IPS DF 6.9 (cell line): ENCODE measurements around the gene MYO1C.

Source experiments
- DNase-seq: peaks from one replicate; pipeline ENCODE4 v3.0.0-alpha.2; 2013; ENCODE audit warnings: low read depth, low spot score
- H3K27ac ChIP-seq: one replicate; pipeline ENCODE4 v1.5.1; 2013; ENCODE audit warnings: low read length, control low read depth
- H3K27me3 ChIP-seq: 2 replicates; pipeline ENCODE4 v1.6.1; 2013; ENCODE audit warnings: mild to moderate bottlenecking, low read length; ENCODE audit not compliant: control insufficient read depth, insufficient read depth
- H3K36me3 ChIP-seq: 2 replicates; pipeline ENCODE4 v1.6.1; 2013; ENCODE audit warnings: low read length; ENCODE audit not compliant: control insufficient read depth, insufficient read depth
- H3K4me1 ChIP-seq: 2 replicates; pipeline ENCODE4 v1.6.1; 2013; ENCODE audit warnings: low read length; ENCODE audit not compliant: control insufficient read depth, insufficient read depth
- H3K4me3 ChIP-seq: 2 replicates; pipeline ENCODE4 v1.5.1; 2013; ENCODE audit warnings: mild to moderate bottlenecking, low read length
- H3K9me3 ChIP-seq: 2 replicates; pipeline ENCODE4 v1.6.1; 2013; ENCODE audit warnings: low read length, inconsistent platforms; ENCODE audit not compliant: control insufficient read depth, insufficient read depth
- WGBS: extraction: QIAGEN DNeasy Blood & Tissue Kit; methylation state at CpG from one replicate; pipeline ENCODE4 v1.1.7; 2013; ENCODE audit warnings: mixed read lengths, missing lambda C conversion rate; ENCODE audit not compliant: insufficient read length, insufficient coverage; 5-methylcytosine and 5-hydroxymethylcytosine counted together

The MYO1C gene

DNA sequence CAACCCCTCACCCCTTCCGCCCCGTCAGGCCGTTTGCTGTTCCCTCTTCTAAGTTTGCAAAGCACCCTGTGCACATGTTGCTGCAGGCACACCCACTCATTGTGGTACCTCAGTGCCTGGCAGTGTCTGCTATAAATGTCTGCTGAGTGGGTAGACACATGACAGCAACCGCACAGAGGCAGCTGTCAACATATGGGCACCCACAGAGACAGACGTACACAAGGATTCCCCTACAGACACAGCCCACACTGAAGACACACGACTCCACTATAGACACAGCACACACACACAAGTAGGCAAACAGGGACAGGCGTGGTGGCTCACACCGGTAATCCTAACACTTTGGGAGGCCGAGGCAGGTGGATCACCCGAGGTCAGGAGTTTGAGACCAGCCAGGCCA lies 18.6 kb downstream of the MYO1C start:
- DNase-seq: no peak
- H3K27ac ChIP-seq: no peak overlapping the region
- WGBS: no CpG with 5 or more reads among the region's 10 CpGs
- H3K27me3 ChIP-seq: no peaks in the 10 kb centered on the region
- H3K4me1 ChIP-seq: no peaks in the 10 kb centered on the region; the same call in 1 of the 2 replicates
- H3K36me3 ChIP-seq: peaks cover 38% of the 10 kb centered on the region
- no peaks in the 10 kb centered on the region for H3K9me3 ChIP-seq
- no peak overlapping the region for H3K4me3 ChIP-seq

DNA sequence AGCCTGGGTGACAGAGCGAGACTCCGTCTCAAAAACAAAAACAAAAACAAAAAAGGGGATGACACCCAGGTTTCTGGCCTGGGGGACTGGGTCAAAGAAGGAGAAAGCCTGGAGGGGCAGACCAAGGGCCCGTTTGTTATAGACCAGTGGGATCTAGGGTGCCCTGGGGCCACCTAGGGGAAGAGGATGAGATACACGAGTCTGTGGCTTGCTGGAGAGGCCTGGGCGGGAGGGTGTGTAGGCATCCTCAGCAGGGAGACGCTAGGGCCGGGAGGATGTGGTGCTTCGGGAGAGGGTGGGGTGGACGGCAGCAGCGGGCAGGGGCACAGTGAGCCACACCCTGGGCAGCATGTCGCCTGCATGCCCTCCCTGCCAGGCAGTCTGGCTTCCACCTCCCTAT lies 19.3 kb downstream of the MYO1C start:
- Histone ChIP-seq H3K9me3 (no peaks in the 10 kb centered on the region), H3K27ac (no peak overlapping the region), H3K27me3 (no peaks in the 10 kb centered on the region), H3K4me1 (no peaks in the 10 kb centered on the region; the same call in 1 of the 2 replicates), H3K4me3 (no peak overlapping the region), H3K36me3 (peaks cover 38% of the 10 kb centered on the region)
- WGBS: no CpG with 5 or more reads among the region's 11 CpGs
- no peak for DNase-seq

DNA sequence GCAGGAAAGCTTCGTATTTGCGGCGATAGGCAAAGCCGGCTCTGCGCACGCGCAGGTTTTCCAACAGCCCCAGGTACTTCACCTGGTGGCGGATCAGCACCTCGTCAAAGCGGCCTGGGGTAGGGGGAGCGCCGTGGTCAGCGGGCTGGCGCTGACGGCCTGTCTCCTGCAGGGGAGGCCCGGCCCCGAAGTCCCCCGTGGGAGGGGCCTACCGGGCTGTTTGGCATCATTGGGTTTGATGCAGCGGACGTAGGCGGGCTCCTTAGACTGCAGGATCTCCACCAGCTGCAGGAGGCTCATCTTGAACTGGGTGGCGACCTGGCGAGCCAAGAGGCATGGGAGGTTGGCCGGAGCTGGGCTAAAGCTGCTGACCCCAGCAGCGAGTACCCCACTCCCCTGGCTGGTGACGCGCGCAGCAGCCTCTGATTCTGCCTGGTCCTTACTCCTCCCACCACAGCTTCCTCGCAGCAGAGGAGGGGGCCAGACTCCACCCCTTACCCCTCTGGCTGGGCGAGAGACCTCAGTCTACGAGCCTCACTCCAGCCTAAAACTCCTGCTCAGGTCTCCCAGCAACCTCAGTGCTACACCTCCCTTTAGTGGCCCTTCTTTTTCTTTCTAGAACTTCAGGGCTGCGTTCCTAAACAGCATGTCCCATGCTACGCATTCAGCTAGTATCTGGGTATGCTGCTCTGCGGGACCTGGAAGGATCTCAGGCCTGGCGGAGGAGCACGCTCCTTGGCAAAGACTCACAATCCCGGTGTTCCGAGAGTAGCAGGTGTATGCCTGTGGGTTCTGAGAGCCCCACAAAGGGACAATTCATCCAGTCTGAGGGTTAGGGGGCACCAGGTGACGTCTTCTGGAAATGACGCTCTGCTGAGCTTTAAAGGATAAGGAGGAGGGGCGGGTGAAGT lies 20.3 kb downstream of the MYO1C start:
- H3K27me3 ChIP-seq: no peaks in the 10 kb centered on the region
- H3K9me3 ChIP-seq: no peaks in the 10 kb centered on the region
- no peak for DNase-seq
- no peak overlapping the region for H3K27ac ChIP-seq
- H3K36me3 ChIP-seq: peaks cover 36% of the 10 kb centered on the region
- no peaks in the 10 kb centered on the region; the same call in 1 of the 2 replicates for H3K4me1 ChIP-seq
- no CpG with 5 or more reads among the region's 42 CpGs for WGBS
- no peak overlapping the region for H3K4me3 ChIP-seq

DNA sequence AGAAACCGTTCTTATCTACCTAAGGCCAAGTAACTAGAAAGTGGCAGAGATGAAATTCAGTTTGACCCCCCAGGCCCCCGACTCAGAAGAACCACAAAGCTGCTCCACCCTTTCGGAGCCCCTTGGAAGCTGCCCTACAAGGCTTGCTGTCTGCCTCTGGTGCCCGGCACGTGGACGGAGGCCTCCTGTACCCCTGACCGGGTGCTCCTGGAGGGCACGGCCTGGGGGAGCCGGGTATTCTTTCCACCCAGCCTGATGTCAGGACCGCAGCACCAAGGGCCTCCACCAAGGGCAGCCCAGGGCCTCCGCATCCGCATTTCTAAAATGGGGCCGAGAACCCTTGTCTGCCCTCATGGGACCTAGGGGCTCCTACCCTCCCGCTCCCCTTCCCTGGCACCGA lies 21.0 kb downstream of the MYO1C start:
- H3K27me3 ChIP-seq: no peaks in the 10 kb centered on the region
- DNase-seq: no peak
- no peak overlapping the region for H3K4me3 ChIP-seq
- H3K9me3 ChIP-seq: no peaks in the 10 kb centered on the region
- no peaks in the 10 kb centered on the region; the same call in 1 of the 2 replicates for H3K4me1 ChIP-seq
- H3K27ac ChIP-seq: no peak overlapping the region
- peaks cover 38% of the 10 kb centered on the region for H3K36me3 ChIP-seq
- no CpG with 5 or more reads among the region's 15 CpGs for WGBS

DNA sequence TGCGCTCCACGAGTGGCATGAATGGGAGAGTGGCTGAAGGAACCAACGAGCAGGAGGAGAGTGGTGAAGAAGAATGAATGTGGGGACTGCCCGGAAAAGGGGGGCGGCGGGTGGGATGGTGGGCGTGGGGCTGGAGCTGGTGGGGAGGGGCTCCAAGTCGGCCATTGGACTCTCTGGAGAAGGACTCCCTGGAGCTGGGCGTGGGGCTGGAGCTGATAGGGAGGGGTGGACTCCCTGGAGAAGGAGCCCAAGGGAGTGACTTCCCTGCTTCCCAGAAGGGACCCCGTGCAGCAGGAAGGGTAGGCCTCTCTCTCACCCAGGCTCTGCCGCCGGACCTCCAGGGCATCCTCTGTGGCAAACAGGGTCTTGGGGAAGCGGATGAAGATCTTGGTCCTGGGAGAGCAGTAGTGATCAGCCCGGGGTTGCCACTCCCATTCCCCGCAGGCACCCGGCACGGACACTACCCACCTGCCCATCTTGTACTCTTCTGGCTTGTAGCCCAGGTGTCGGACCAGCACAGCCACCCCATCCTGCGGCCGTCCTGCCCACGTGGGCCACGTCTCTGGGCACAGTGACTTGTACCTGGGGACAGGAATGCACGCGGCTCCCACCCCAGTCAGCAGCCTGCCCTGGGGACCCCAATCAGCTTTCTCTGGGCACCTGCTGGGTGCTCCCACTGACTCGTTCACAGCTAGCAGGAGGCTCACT lies 21.6 kb downstream of the MYO1C start:
- no peak for DNase-seq
- Histone ChIP-seq H3K4me1 (no peaks in the 10 kb centered on the region; the same call in 1 of the 2 replicates), H3K9me3 (no peaks in the 10 kb centered on the region), H3K4me3 (no peak overlapping the region), H3K27ac (no peak overlapping the region), H3K36me3 (peaks cover 36% of the 10 kb centered on the region), H3K27me3 (no peaks in the 10 kb centered on the region)
- WGBS: no CpG with 5 or more reads among the region's 25 CpGs

DNA sequence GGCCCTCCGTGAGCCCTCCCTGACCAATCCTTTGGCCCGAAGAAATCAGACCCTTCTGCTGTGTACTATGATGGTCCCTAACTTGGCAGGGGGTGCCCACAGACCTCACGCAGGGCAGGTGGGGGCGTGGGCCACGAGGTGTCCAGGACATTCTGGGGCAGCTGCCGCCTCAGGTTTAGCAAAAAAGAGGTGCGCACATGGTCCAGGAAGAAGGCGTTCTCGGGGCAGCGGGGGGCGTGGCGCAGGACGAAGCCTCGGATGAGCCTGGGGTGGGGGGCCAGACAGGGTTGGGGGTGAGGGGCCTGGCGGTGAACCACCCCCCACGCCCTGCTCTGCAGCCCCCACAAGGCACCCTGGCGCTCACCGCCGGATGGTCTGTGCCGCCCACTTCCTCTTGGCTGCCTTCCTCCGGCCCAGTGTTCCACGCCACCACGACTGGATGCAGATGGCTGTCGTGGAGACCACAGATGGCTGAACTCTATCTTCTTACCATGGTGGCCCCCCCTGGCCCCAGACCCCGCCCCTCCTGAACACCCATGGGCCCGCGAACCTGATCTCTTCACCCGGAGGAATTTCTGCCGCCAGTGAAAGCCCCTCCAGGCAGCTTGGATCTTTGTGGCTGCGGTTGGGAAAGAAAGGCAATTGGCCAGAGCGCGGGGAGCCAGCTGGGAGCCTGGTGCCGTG lies 22.3 kb downstream of the MYO1C start:
- Histone ChIP-seq H3K4me3 (no peak overlapping the region), H3K27me3 (no peaks in the 10 kb centered on the region), H3K27ac (no peak overlapping the region), H3K9me3 (no peaks in the 10 kb centered on the region), H3K36me3 (peaks cover 36% of the 10 kb centered on the region), H3K4me1 (no peaks in the 10 kb centered on the region; the same call in 1 of the 2 replicates)
- DNase-seq: no peak
- no CpG with 5 or more reads among the region's 33 CpGs for WGBS

DNA sequence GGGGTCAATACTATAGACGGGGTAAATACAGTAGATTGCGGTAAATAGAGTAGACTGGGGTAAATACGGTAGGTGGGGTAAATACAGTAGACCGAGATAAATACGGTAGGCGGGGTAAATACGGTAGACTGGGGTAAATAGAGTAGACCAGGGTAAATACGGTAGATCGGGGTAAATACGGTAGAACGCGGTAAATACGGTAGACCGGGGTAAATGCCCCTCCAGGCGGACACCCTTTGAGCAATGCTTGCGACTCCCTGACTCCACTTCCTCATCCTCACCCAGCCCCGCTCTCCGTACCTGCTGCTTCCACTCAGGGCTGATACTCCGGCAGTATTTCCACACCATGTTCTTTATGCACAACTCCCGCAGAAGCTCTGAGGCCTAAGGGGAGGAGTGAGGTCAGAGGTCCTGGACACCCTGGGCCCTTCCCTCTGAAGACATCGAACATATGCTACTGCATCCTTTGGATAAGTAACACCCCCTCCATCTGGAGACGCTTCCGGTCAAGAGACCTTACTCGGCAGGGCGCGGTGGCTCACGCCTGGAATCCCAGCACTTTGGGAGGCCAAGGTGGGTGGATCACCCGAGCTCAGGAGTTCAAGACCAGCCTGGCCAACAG lies 23.1 kb downstream of the MYO1C start:
- Histone ChIP-seq H3K36me3 (peaks cover 31% of the 10 kb centered on the region), H3K9me3 (no peaks in the 10 kb centered on the region), H3K4me1 (no peaks in the 10 kb centered on the region; the same call in 1 of the 2 replicates), H3K27me3 (no peaks in the 10 kb centered on the region), H3K27ac (no peak overlapping the region), H3K4me3 (no peak overlapping the region)
- no CpG with 5 or more reads among the region's 28 CpGs for WGBS
- no peak for DNase-seq

DNA sequence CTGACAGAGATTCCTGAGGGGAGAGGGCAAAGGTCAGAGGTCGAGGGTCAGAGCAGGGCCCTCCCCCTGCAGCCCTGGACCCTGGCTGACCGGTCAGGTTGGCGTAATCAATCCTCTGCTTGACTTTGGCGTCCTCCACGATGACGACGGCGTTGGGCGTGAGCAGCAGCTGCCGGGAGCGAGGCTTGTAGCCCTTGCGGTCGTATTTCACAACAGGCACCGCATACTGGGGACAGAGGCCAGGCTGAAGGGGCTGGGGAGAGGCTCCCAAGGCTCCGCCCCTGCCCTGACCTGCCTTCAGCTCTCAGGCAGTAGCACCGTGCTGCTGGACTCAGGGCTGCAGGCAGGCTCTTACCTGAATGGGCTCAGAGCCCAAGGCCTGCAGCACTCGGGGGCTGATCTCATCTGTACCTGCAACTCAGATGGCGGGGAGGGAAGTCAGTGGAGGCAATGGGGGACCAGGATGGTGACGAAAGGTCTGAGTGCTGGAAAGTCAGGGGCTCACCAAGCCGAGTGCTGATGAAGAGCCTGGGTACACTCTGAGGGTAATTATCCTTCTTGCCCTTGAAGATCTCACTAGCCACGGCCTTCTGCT lies 24.5 kb downstream of the MYO1C start:
- Histone ChIP-seq H3K4me3 (no peak overlapping the region), H3K27me3 (no peaks in the 10 kb centered on the region), H3K36me3 (peaks cover 32% of the 10 kb centered on the region), H3K27ac (no peak overlapping the region), H3K9me3 (no peaks in the 10 kb centered on the region), H3K4me1 (no peaks in the 10 kb centered on the region; the same call in 1 of the 2 replicates)
- WGBS: no CpG with 5 or more reads among the region's 21 CpGs
- DNase-seq: no peak

DNA sequence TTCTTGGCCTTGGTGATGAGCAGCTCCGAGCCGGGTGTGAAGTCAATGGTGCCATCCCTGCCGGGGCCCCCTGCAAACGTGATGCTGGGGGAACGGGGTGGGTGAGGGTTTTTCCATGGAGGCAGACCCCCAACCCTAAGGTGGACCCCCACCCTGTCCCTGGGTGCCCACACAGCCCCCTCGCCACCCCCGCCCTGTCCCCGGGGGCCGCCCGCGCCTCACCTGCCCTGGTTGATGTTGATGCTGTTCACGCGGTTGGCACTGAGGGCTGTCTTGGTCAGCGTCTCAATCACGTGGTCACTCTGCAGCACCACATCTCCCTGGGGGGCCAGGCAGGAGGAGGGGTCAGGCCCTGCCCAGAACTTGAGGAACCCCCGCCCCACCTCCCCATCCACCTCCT lies 25.2 kb downstream of the MYO1C start:
- Histone ChIP-seq H3K9me3 (no peaks in the 10 kb centered on the region), H3K4me3 (no peak overlapping the region), H3K4me1 (no peaks in the 10 kb centered on the region; the same call in 1 of the 2 replicates), H3K36me3 (peaks cover 32% of the 10 kb centered on the region), H3K27me3 (no peaks in the 10 kb centered on the region), H3K27ac (no peak overlapping the region)
- no CpG with 5 or more reads among the region's 16 CpGs for WGBS
- no peak for DNase-seq
